Esophagus muscularis mucosa (tissue), 3 donors: ENCODE data around the gene ANO4.
"Not testable (repeated sequence)": the region's sequence is repeated elsewhere in the genome, so short reads cannot be mapped to it uniquely, and the experiment has no call there.

ENCODE experiments used
- CTCF ChIP-seq, 3 experiments: fragments of 200-600 bp in 2 of 3; fragments of 450-650 bp in 1 of 3; sonication (generic) in 2 of 3; IDR thresholded peaks; one replicate each; pipeline ENCODE4 v1.5.1; 2017 to 2019; ENCODE audit warnings: antibody characterized with exemption in 3 of 3, mild to moderate bottlenecking in 2 of 3, moderate library complexity in 1 of 3
- POLR2A ChIP-seq: fragments of 450-650 bp; IDR thresholded peaks from one replicate; pipeline ENCODE4 v1.6.1; 2017; ENCODE audit warnings: antibody characterized with exemption, moderate library complexity, mild to moderate bottlenecking, low read depth
- POLR2AphosphoS5 ChIP-seq, 2 donors: sonication (generic); formaldehyde crosslinking; IDR thresholded peaks; one replicate each; pipeline ENCODE4 v1.6.1; 2017; ENCODE audit warnings: antibody characterized with exemption in 2 of 2

GRCh38 chr12:101090222-101090621 lies 295.6 kb downstream of the ANO4 start:
- not testable (repeated sequence) for TF ChIP-seq CTCF (IDR thresholded peaks at IDR 0.05); POLR2A; POLR2AphosphoS5 (IDR thresholded peaks at IDR 0.05)
